Osteoblast (primary cell): ENCODE data around the gene GRIA2. TPM values are rescaled to one million over a fixed set of nuclear protein-coding genes. Genes with fewer than 3 reads are reported as not detected.

Experiments
- DNase-seq: peaks from one replicate; pipeline ENCODE4 v3.0.0; 2011; ENCODE audit warnings: low spot score, mixed read lengths; ENCODE audit not compliant: insufficient read length; ENCODE audit errors: missing footprints
- H2AFZ ChIP-seq: 2 replicates; pipeline ENCODE4 v1.6.0; 2011; ENCODE audit warnings: mild to moderate bottlenecking, low read length
- H3K27ac ChIP-seq: 2 replicates; pipeline ENCODE4 v1.5.1; 2011; ENCODE audit warnings: mild to moderate bottlenecking, low read depth, low read length, moderate library complexity
- H3K27me3 ChIP-seq: 2 replicates; pipeline ENCODE4 v1.6.0; 2012; ENCODE audit warnings: mild to moderate bottlenecking, control low read depth, inconsistent platforms, low read length, moderate library complexity; ENCODE audit not compliant: insufficient read depth
- H3K36me3 ChIP-seq: 2 replicates; pipeline ENCODE4 v1.5.1; 2011; ENCODE audit warnings: mild to moderate bottlenecking, low read length, control low read depth, moderate library complexity; ENCODE audit not compliant: insufficient read depth
- H3K4me1 ChIP-seq: 2 replicates; pipeline ENCODE4 v1.5.1; 2011; ENCODE audit warnings: mild to moderate bottlenecking, low read length, control low read depth, moderate library complexity; ENCODE audit not compliant: insufficient read depth
- H3K4me2 ChIP-seq: 2 replicates; pipeline ENCODE4 v1.6.0; 2011; ENCODE audit warnings: mild to moderate bottlenecking, low read length; ENCODE audit not compliant: insufficient read depth
- H3K4me3 ChIP-seq: fragments of 200-600 bp; sonication (generic); 3 replicates; pipeline ENCODE4 v1.5.1; 2012; ENCODE audit warnings: mild to moderate bottlenecking, low read length, inconsistent platforms; ENCODE audit not compliant: insufficient read depth
- H3K79me2 ChIP-seq: 2 replicates; pipeline ENCODE4 v1.6.0; 2012; ENCODE audit warnings: mild to moderate bottlenecking, low read length, control low read depth, inconsistent platforms; ENCODE audit not compliant: insufficient read depth
- H3K9me3 ChIP-seq: 2 replicates; pipeline ENCODE4 v1.5.1; 2011; ENCODE audit warnings: low read depth, low read length, control low read depth
- H4K20me1 ChIP-seq: 2 replicates; pipeline ENCODE4 v1.6.0; 2012; ENCODE audit warnings: mild to moderate bottlenecking, low read length, control low read depth; ENCODE audit not compliant: insufficient read depth
- CTCF ChIP-seq: IDR thresholded peaks from 2 replicates; pipeline ENCODE4 v1.5.1; 2011; ENCODE audit warnings: mild to moderate bottlenecking, low read depth, low read length, moderate library complexity; ENCODE audit errors: extremely low read depth
- total RNA-seq: library from RNA; depleted of rRNA; stranded (reverse); fragments of >200 nt; gene quantifications from 2 replicates; pipeline ENCODE4 v1.2.3, GENCODE V29; 2012

GRIA2 gene
- total RNA-seq, 1 donor = not detected

- no peak overlapping the region for H3K27ac ChIP-seq
- DNase-seq = peak; percentile 82
- H4K20me1 ChIP-seq = no peaks in the 10 kb centered on the region
- no peaks in the 10 kb centered on the region for H3K4me1 ChIP-seq
- H3K36me3 ChIP-seq = no peaks in the 10 kb centered on the region
- H3K4me3 ChIP-seq = peak overlapping the region; percentile 59
- peak overlapping the region; percentile 79 for H3K4me2 ChIP-seq
- H3K79me2 ChIP-seq = no peaks in the 10 kb centered on the region
- H2AFZ ChIP-seq = peak overlapping the region; percentile 39
- H3K9me3 ChIP-seq = no peaks in the 10 kb centered on the region
- peaks cover 64% of the 10 kb centered on the region for H3K27me3 ChIP-seq
- no peak for TF ChIP-seq CTCF
Observed at GRCh38 chr4:157222771-157223160, 2.2 kb downstream of the GRIA2 start.

- DNase-seq = peak; percentile 59
- H3K4me1 ChIP-seq = no peaks in the 10 kb centered on the region
- no peak overlapping the region for H2AFZ ChIP-seq
- peaks cover 64% of the 10 kb centered on the region for H3K27me3 ChIP-seq
- H3K9me3 ChIP-seq = no peaks in the 10 kb centered on the region
- no peaks in the 10 kb centered on the region for H3K36me3 ChIP-seq
- H4K20me1 ChIP-seq = no peaks in the 10 kb centered on the region
- H3K27ac ChIP-seq = no peak overlapping the region
- TF ChIP-seq CTCF = no peak
- H3K79me2 ChIP-seq = no peaks in the 10 kb centered on the region
- no peak overlapping the region for H3K4me2 ChIP-seq
- H3K4me3 ChIP-seq = no peak overlapping the region
Observed at GRCh38 chr4:157223456-157223855, 2.9 kb downstream of the GRIA2 start.

- DNase-seq = no peak
- Histone ChIP-seq H3K27me3 (peaks cover 52% of the 10 kb centered on the region), H3K4me2 (no peak overlapping the region), H4K20me1 (no peaks in the 10 kb centered on the region), H3K4me1 (no peaks in the 10 kb centered on the region), H3K27ac (no peak overlapping the region), H2AFZ (no peak overlapping the region), H3K36me3 (no peaks in the 10 kb centered on the region), H3K79me2 (no peaks in the 10 kb centered on the region), H3K9me3 (no peaks in the 10 kb centered on the region), H3K4me3 (no peak overlapping the region)
- no peak for TF ChIP-seq CTCF
Observed at GRCh38 chr4:157225096-157225495, 4.6 kb downstream of the GRIA2 start.

- no peaks in the 10 kb centered on the region for H3K79me2 ChIP-seq
- H3K27ac ChIP-seq = no peak overlapping the region
- no peak for TF ChIP-seq CTCF
- peaks cover 45% of the 10 kb centered on the region for H3K27me3 ChIP-seq
- H2AFZ ChIP-seq = no peak overlapping the region
- H4K20me1 ChIP-seq = no peaks in the 10 kb centered on the region
- no peak for DNase-seq
- no peaks in the 10 kb centered on the region for H3K9me3 ChIP-seq
- no peaks in the 10 kb centered on the region for H3K36me3 ChIP-seq
- no peak overlapping the region for H3K4me2 ChIP-seq
- no peak overlapping the region for H3K4me3 ChIP-seq
- no peaks in the 10 kb centered on the region for H3K4me1 ChIP-seq
Observed at GRCh38 chr4:157226035-157226434, 5.5 kb downstream of the GRIA2 start.
